ENCODE measurements around the gene TMEM45A. TPM values are rescaled to one million over a fixed set of nuclear protein-coding genes. Genes with fewer than 3 reads are reported as not detected.

TMEM45A gene
- polyA plus RNA-seq, 1 donor from 2014 or later: 2.4 TPM

DNA sequence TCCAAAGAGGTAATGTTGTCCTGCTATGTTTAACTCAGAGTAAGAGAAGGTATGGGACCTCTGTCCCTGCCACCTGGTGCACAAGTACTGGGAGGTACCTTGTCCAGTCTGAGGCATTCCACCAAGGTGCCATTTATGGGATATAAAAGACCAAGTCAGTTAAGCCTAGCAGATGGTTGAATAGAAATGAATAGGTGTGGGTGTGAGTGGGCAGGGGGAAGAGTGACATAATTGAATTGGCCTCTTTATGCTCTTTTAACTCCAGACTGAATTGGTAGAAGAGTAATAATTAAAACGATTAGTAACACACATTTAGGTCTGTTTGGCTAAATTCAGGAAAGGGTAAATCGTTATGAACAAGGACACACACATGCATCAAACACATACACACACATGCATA is 117.5 kb downstream of the TMEM45A start:
- TF ChIP-seq RAD21 (conservative IDR thresholded peaks at IDR 0.05) (no peak), EP300 (conservative IDR thresholded peaks at IDR 0.05; ENCODE audit: poor library complexity, severe bottlenecking) (no peak), POLR2AphosphoS5 (IDR thresholded peaks at IDR 0.05) (no peak), EZH2 (IDR thresholded peaks at IDR 0.05; ENCODE audit: borderline replicate concordance, insufficient read depth, low read length, poor library complexity, severe bottlenecking) (no peak), CTCF (IDR thresholded peaks at IDR 0.05; ENCODE audit: poor library complexity, severe bottlenecking) (no peak), SMC3 (conservative IDR thresholded peaks at IDR 0.05; ENCODE audit: poor library complexity) (no peak), REST (IDR thresholded peaks at IDR 0.05; ENCODE audit: borderline replicate concordance) (no peak), MXI1 (conservative IDR thresholded peaks at IDR 0.05; ENCODE audit: poor library complexity, severe bottlenecking) (no peak), TAF1 (IDR thresholded peaks at IDR 0.05; ENCODE audit: low read depth) (no peak)

DNA sequence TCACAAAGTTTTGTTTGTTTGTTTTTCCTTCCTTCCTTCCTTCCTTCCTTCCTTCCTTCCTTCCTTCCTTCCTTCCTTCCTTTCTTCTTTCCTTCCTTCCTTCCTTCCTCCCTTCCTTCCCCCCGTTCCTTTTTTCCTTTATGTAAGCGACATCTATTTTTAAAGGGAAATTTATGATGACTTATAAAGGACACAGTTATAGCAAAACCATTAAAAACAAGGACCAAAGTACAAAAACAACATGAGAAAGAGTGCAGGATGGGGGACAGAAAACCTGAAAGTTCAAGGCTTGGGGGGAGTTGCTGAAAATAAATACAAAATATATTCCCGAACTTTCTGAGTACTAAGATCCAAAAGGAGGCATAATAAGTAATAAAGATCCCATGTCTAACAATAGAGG is 118.8 kb downstream of the TMEM45A start:
- no peaks in the 10 kb centered on the region for H3K27me3 ChIP-seq (ENCODE audit: insufficient read depth, low read depth, low read length)
- TF ChIP-seq EP300 (conservative IDR thresholded peaks at IDR 0.05; ENCODE audit: poor library complexity, severe bottlenecking): no peak
- no peak for TF ChIP-seq RAD21 (conservative IDR thresholded peaks at IDR 0.05)
- TF ChIP-seq REST (IDR thresholded peaks at IDR 0.05; ENCODE audit: borderline replicate concordance): no peak
- TF ChIP-seq CTCF (IDR thresholded peaks at IDR 0.05; ENCODE audit: poor library complexity, severe bottlenecking): no peak
- TF ChIP-seq POLR2AphosphoS5 (IDR thresholded peaks at IDR 0.05): no peak
- TF ChIP-seq TAF1 (IDR thresholded peaks at IDR 0.05; ENCODE audit: low read depth): no peak
- TF ChIP-seq EZH2 (IDR thresholded peaks at IDR 0.05; ENCODE audit: borderline replicate concordance, insufficient read depth, low read length, poor library complexity, severe bottlenecking): no peak
- TF ChIP-seq MXI1 (conservative IDR thresholded peaks at IDR 0.05; ENCODE audit: poor library complexity, severe bottlenecking): no peak
- no peak for TF ChIP-seq SMC3 (conservative IDR thresholded peaks at IDR 0.05; ENCODE audit: poor library complexity)
- H3K36me3 ChIP-seq (ENCODE audit: insufficient read depth, low read length): no peaks in the 10 kb centered on the region
- no peak overlapping the region for H3K9ac ChIP-seq (ENCODE audit: low read length)
- no peaks in the 10 kb centered on the region for H4K20me1 ChIP-seq (ENCODE audit: insufficient read depth)
- H2AFZ ChIP-seq (ENCODE audit: low read depth, low read length): no peak overlapping the region
- H3K27ac ChIP-seq (ENCODE audit: low read length): no peak overlapping the region
- no peaks in the 10 kb centered on the region for H3K9me3 ChIP-seq (ENCODE audit: low read length)
- H3K4me3 ChIP-seq (ENCODE audit: low read length): no peak overlapping the region
- no peaks in the 10 kb centered on the region for H3K9me2 ChIP-seq (ENCODE audit: insufficient read depth, low read length)
- H3F3A ChIP-seq (ENCODE audit: insufficient read depth, low read length, poor library complexity, severe bottlenecking): no peaks in the 10 kb centered on the region
- H3K4me2 ChIP-seq (ENCODE audit: low read length): no peak overlapping the region
- no peaks in the 10 kb centered on the region for H3K79me2 ChIP-seq (replicated peaks; ENCODE audit: insufficient read depth, low read length)

More for the DNA sequence above, 117.5 kb downstream of the TMEM45A start:
- H3K27me3 ChIP-seq (ENCODE audit: insufficient read depth, low read depth, low read length): no peaks in the 10 kb centered on the region
- H3K4me3 ChIP-seq (ENCODE audit: low read length): no peak overlapping the region
- no peaks in the 10 kb centered on the region for H3K79me2 ChIP-seq (replicated peaks; ENCODE audit: insufficient read depth, low read length)
- no peaks in the 10 kb centered on the region for H3K9me2 ChIP-seq (ENCODE audit: insufficient read depth, low read length)
- no peak overlapping the region for H3K9ac ChIP-seq (ENCODE audit: low read length)
- no peaks in the 10 kb centered on the region for H3F3A ChIP-seq (ENCODE audit: insufficient read depth, low read length, poor library complexity, severe bottlenecking)
- no peaks in the 10 kb centered on the region for H3K9me3 ChIP-seq (ENCODE audit: low read length)
- no peak overlapping the region for H2AFZ ChIP-seq (ENCODE audit: low read depth, low read length)
- H3K4me2 ChIP-seq (ENCODE audit: low read length): no peak overlapping the region
- no peak overlapping the region for H3K27ac ChIP-seq (ENCODE audit: low read length)
- H4K20me1 ChIP-seq (ENCODE audit: insufficient read depth): no peaks in the 10 kb centered on the region
- H3K36me3 ChIP-seq (ENCODE audit: insufficient read depth, low read length): no peaks in the 10 kb centered on the region

Data from neural cell (in vitro differentiated cells).